ENCODE measurements around the gene CHCHD10. TPM values are rescaled to one million over a fixed set of nuclear protein-coding genes. Genes with fewer than 3 reads are reported as not detected.

CHCHD10 gene
- total RNA-seq, 2 experiments from 2014 or later: 190 to 191 TPM

DNA sequence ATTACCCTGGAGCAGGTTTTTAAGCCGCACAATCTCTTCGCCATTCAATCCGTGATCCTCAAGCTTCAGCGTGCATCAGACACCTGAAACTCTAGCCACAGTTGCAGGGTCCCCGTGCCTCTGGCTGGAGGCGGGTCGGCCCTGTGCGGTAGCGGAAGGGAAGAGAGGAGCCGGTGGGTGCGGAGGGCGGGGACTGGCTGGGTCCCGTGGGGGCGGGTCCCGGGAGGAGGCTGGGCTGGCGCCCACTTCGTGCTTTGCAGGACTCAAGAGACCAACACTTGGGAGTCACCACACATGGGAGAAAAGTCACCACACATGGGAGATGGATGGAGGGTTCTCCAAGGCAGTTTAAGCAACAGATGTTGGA, 4.2 kb downstream of the CHCHD10 start:
- Mint-ChIP-seq H3K4me3 (peak overlapping the region; percentile 66), H3K27me3 (ENCODE audit: low read depth) (no peaks in the 10 kb centered on the region), H3K9me3 (no peaks in the 10 kb centered on the region), H3K4me1 (ENCODE audit: low read depth) (peaks cover 34% of the 10 kb centered on the region), H3K27ac (peak overlapping the region; percentile 50), H3K36me3 (ENCODE audit: low read depth) (peaks cover 13% of the 10 kb centered on the region)
- CTCF ChIA-PET: interaction anchor here (0.8 to 1.7 kb wide), 2 partner anchors 25 to 43 kb away, joined by 3 to 6 read pairs; no protein-coding TSS in a partner anchor
- DNase-seq: peak; percentile 64
- intact Hi-C loops (cut with micrococcal nuclease): no loop called here

DNA sequence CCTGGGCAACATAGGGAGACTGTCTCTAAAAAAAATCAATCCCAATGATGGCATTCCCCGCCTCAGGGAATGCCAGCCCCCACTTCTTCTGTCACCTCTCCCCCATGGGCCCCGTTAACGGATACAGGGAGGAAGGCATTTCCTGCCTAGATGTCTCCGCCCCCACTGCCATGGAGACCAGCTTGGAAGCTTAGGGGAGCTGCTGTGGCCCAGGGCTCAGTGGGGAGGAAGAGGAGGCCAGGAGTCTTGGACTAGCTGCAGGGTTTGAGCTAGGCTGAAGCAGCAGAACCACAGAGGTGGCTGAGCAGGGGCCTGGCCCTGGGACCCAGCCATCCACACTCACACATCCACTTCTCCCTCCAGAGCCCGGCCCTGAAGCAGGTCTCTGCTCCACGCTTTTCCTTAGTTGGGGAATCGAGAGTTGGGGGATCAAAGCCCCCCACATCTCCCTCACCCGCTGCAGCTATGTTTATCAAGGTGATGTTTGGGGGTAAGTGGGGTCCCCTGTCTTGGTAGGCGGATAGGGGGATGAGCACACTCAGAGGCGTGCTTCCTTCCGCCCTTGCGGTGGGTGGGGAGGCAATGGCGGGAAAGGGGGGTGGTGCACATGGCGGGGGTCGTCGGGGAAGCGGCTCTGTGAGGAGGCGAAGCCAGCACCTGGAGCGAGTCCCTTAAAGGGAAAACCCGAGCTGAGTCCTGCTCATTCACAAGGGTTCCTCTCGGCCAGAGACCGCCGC, 4.8 kb downstream of the CHCHD10 start, which contains the start of gene C22orf15:
TSS of gene C22orf15 (plus strand) at position 149 of the 737 bp plus-strand sequence. CDS start at position 466, 317 bp downstream.
- H3K4me1 Mint-ChIP-seq (ENCODE audit: low read depth): peaks cover 34% of the 10 kb centered on the region
- no peaks in the 10 kb centered on the region for H3K9me3 Mint-ChIP-seq
- CTCF ChIA-PET: interaction anchor here (1.7 kb wide), 1 partner anchor 26 kb away, joined by 6 read pairs; no protein-coding TSS in a partner anchor
- intact Hi-C loops (cut with micrococcal nuclease): no loop called here
- peak; percentile 44 for DNase-seq
- H3K4me3 Mint-ChIP-seq: peak within 1 kb of the TSS; percentile 66
- H3K36me3 Mint-ChIP-seq (ENCODE audit: low read depth): peaks cover 13% of the 10 kb centered on the region
- H3K27me3 Mint-ChIP-seq (ENCODE audit: low read depth): no peaks in the 10 kb centered on the region
- H3K27ac Mint-ChIP-seq: peak within 1 kb of the TSS; percentile 50

DNA sequence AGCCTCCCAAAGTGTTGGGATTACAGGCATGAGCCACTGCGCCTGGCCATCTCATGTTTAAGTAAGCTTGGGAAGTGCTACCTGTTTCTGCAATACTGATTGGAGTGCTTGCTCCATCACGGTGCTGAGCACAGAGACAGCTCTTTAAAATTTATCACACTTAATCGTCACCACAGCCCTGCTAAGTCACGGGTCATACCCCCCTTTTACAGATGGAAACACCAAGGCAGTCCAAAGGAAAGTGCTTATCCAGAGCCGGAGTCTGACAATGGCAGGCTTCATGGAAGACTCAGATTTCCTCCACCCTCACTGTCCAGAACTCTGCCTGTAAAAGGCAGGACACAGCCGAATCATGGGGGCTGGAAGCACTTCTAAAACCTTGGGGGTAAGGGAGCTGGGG, 7.7 kb downstream of the CHCHD10 start:
- Mint-ChIP-seq H3K9me3 (no peaks in the 10 kb centered on the region), H3K27ac (no peak overlapping the region), H3K36me3 (ENCODE audit: low read depth) (peaks cover 5% of the 10 kb centered on the region), H3K4me1 (ENCODE audit: low read depth) (peaks cover 23% of the 10 kb centered on the region), H3K27me3 (ENCODE audit: low read depth) (no peaks in the 10 kb centered on the region), H3K4me3 (no peak overlapping the region)
- CTCF ChIA-PET: interaction anchor here (0.9 kb wide), 1 partner anchor 10 kb away, joined by 4 read pairs; the partner anchor contains the start of gene ZNF70
- intact Hi-C loops (cut with micrococcal nuclease): no loop called here
- no peak for DNase-seq

DNA sequence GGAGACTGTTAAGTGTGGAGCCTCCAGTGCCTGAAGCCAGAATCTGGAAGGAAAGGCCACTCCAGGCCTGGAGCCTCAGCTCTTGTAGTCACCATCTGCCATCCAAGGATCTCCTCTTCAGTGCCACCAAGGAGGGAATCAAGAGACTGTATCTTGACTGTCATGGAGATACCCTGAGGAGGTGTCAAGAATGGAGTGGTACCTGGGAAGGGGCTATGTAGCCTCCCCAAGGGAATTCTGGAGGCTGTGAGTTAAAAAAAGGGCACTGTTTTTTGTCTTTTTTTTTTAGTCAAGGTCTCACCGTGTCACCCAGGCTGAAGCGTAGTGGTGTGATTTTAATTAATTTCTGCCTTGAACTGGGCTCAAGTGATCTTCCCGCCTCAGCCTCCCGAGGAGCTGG, 8.2 kb downstream of the CHCHD10 start:
- intact Hi-C loops (cut with micrococcal nuclease): no loop called here
- no peaks in the 10 kb centered on the region for H3K27me3 Mint-ChIP-seq (ENCODE audit: low read depth)
- no peak for DNase-seq
- H3K4me3 Mint-ChIP-seq: no peak overlapping the region
- H3K9me3 Mint-ChIP-seq: no peaks in the 10 kb centered on the region
- H3K27ac Mint-ChIP-seq: no peak overlapping the region
- peaks cover 18% of the 10 kb centered on the region for H3K4me1 Mint-ChIP-seq (ENCODE audit: low read depth)
- H3K36me3 Mint-ChIP-seq (ENCODE audit: low read depth): peaks cover 3% of the 10 kb centered on the region
- CTCF ChIA-PET: interaction anchor here (0.6 to 0.9 kb wide), 3 partner anchors 9 to 100 kb away, joined by 3 to 4 read pairs (median 3); partner anchors contain the start of gene ZNF70

DNA sequence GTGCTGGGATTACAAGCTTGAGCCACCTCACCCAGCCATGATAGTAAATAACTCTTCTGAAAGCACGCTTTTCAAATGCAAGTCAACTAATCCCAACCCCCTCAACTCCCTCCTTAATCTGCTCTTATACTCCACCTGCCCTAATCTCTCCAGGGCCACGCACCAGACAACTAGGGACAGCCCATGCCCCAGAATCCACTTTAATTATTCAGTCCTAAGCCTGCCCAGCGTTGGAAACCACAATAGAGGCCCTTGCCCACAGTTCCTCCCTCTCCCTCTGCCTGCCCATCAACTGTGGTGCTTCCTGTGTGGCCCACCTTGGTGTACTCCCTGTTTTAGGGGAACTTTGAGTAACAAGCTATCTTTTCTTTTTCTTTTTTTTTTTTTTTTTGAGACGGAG, 10.9 kb downstream of the CHCHD10 start:
- H3K4me1 Mint-ChIP-seq (ENCODE audit: low read depth): peaks cover 1% of the 10 kb centered on the region
- H3K27me3 Mint-ChIP-seq (ENCODE audit: low read depth): no peaks in the 10 kb centered on the region
- CTCF ChIA-PET: no interaction called here
- no peak for DNase-seq
- no peak overlapping the region for H3K4me3 Mint-ChIP-seq
- H3K36me3 Mint-ChIP-seq (ENCODE audit: low read depth): no peaks in the 10 kb centered on the region
- no peaks in the 10 kb centered on the region for H3K9me3 Mint-ChIP-seq
- no peak overlapping the region for H3K27ac Mint-ChIP-seq
- intact Hi-C loops (cut with micrococcal nuclease): no loop called here

DNA sequence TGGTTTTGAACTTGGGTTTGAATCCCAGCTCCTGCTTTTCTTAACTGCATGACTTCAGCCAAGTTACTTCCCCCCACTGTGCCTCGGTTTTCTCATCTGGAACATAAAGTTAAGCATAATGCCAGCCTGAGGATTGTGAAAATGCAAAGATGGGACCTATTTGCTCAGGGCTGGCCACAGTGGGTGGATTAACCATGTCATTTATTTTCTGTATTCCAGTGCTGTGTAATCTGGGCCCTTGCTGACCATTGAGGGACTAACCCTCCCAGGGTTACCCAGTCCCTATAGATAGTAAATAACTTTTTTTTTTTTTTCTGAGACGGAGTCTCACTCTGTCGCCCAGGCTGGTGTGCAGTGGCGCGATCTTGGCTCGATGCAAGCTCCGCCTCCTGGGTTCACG, 12.1 kb downstream of the CHCHD10 start:
- intact Hi-C loops (cut with micrococcal nuclease): no loop called here

DNA sequence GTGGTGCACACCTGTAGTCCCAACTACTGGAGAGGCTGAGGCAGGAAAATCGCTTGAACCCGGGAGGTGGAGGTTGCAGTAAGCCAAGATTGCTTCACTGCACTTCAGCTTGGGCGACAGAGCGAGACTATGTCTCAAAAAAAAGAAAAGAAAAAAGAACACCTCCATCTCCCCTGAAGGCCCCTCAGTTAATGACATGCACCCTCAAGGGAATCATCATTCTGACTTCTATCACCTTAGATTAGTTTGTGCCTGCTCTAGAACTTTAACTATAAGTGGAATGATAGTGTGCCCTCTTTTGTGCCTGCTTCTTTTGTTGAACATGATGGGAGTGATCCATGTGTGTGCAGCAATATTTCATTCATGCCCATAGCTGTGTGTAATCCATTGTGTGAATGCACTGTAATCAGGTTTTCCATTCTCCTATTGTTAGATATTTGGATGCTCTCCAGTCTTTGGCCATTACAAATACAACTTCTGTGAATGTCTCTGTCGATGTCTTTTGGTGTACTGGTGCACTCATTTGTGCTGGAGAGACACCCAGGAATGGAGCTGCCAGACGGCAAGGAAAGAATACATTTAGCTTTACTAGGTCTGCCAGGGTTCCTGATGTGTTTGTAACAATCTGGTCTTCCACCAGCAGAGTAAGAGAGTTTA, 12.7 kb downstream of the CHCHD10 start:
- no peaks in the 10 kb centered on the region for H3K9me3 Mint-ChIP-seq
- H3K36me3 Mint-ChIP-seq (ENCODE audit: low read depth): no peaks in the 10 kb centered on the region
- intact Hi-C loops (cut with micrococcal nuclease): no loop called here
- H3K27ac Mint-ChIP-seq: no peak overlapping the region
- H3K27me3 Mint-ChIP-seq (ENCODE audit: low read depth): no peaks in the 10 kb centered on the region
- CTCF ChIA-PET: interaction anchor here (1.2 kb wide), 1 partner anchor 16 kb away, joined by 7 read pairs; no protein-coding TSS in a partner anchor
- peaks cover 7% of the 10 kb centered on the region for H3K4me1 Mint-ChIP-seq (ENCODE audit: low read depth)
- no peak for DNase-seq
- H3K4me3 Mint-ChIP-seq: no peak overlapping the region

More for the DNA sequence above, 12.1 kb downstream of the CHCHD10 start:
- Mint-ChIP-seq H3K4me3 (no peak overlapping the region), H3K9me3 (no peaks in the 10 kb centered on the region), H3K27ac (no peak overlapping the region), H3K4me1 (ENCODE audit: low read depth) (peaks cover 1% of the 10 kb centered on the region), H3K36me3 (ENCODE audit: low read depth) (no peaks in the 10 kb centered on the region), H3K27me3 (ENCODE audit: low read depth) (no peaks in the 10 kb centered on the region)
- DNase-seq: no peak
- CTCF ChIA-PET: interaction anchor here (1.2 kb wide), 1 partner anchor 15 kb away, joined by 7 read pairs; no protein-coding TSS in a partner anchor

DNA sequence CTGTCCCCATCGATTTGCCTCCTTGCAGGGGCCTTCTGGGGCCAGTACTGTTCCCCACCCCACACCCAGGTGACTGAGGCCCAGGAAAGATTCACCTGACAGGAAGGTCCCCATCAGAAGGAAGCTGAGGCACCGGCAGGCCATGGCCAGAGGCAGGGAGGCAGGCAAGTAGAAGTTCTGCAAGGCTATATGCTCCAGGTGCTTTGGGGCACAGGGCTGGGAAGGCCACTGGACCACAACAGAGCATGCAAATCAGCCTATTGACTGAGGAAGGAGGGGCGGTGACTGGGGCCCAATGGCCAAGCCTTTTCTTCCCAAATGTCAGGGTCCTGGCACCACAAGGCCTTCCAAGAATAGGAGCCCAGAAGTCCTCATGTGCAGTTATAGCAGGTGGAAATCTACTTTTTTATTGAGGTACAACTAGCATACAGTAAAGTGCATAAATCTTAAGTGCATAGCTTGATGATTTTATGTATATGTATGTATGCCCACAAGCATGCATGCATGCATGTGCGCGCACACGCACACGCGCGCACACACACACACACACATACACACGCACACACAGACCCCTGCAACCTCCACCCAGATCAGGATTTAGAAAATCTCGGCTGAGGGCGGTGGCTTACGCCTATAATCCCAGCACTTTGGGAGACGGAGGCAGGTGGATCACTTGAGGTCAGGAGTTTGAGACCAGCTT, 13.4 kb downstream of the CHCHD10 start, which contains the start of gene VPREB3:
TSS of gene VPREB3 (minus strand) at position 206 of the 700 bp plus-strand sequence. CDS start at position 144, 62 bp downstream.
- Mint-ChIP-seq H3K9me3 (no peaks in the 10 kb centered on the region), H3K36me3 (ENCODE audit: low read depth) (no peaks in the 10 kb centered on the region), H3K27ac (no peak within 1 kb of the TSS), H3K4me1 (ENCODE audit: low read depth) (peaks cover 11% of the 10 kb centered on the region), H3K27me3 (ENCODE audit: low read depth) (no peaks in the 10 kb centered on the region), H3K4me3 (no peak within 1 kb of the TSS)
- DNase-seq: no peak
- CTCF ChIA-PET: interaction anchor here (1.2 kb wide), 1 partner anchor 16 kb away, joined by 7 read pairs; no protein-coding TSS in a partner anchor
- intact Hi-C loops (cut with micrococcal nuclease): no loop called here

DNA sequence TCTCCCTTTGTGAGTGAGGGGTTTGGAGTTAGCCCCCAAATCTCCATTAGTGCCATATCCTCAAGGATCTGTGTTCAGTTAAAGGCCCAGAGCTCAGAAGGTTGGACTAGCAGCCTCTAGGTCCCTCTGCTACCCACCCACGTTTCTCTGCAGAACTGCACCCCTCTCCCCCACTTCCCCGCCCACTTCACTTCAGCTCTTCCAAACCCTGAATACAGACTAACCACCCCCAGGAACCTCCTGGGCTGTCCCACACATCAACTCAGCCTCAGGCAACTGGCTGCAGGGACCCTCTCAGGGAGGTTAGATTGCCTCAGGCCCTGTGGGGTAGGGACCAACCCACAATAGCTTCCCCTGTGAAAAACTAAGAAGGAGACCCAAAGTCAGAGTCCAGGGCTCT, 14.4 kb downstream of the CHCHD10 start:
- intact Hi-C loops (cut with micrococcal nuclease): loop anchor here (2.0 kb wide), 1 partner anchor 13 kb away; the partner anchor contains the start of gene CHCHD10
- peaks cover 11% of the 10 kb centered on the region for H3K4me1 Mint-ChIP-seq (ENCODE audit: low read depth)
- CTCF ChIA-PET: no interaction called here

DNA sequence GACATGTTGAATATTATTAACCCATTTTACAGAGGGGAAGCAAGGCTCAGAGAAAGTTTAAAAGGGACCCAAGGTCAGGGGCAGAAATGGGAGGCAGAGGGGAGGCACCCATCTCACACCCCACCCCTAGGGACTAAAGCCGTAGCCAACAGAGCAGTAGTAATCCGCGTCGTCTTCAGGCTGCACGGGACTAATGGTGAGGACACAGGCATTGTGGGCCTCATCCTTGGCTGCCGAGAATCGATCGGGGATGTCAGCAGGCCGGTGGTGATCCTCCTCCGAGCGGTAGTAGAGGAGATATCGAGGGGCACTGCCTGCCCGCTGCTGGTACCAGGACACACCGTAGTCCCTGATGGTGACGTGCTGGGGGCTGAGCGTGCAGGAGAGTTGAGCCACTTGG, 15.0 kb downstream of the CHCHD10 start:
- intact Hi-C loops (cut with micrococcal nuclease): loop anchor here (2.0 kb wide), 1 partner anchor 14 kb away; the partner anchor contains the start of gene CHCHD10
- Mint-ChIP-seq H3K27me3 (ENCODE audit: low read depth) (no peaks in the 10 kb centered on the region), H3K27ac (no peak overlapping the region), H3K4me1 (ENCODE audit: low read depth) (peaks cover 11% of the 10 kb centered on the region), H3K4me3 (peak overlapping the region; percentile 60), H3K36me3 (ENCODE audit: low read depth) (no peaks in the 10 kb centered on the region), H3K9me3 (no peaks in the 10 kb centered on the region)
- CTCF ChIA-PET: no interaction called here
- DNase-seq: no peak

More for the DNA sequence above, 14.4 kb downstream of the CHCHD10 start:
- H3K27me3 Mint-ChIP-seq (ENCODE audit: low read depth): no peaks in the 10 kb centered on the region
- no peak for DNase-seq
- H3K36me3 Mint-ChIP-seq (ENCODE audit: low read depth): no peaks in the 10 kb centered on the region
- no peak overlapping the region for H3K27ac Mint-ChIP-seq
- H3K4me3 Mint-ChIP-seq: no peak overlapping the region
- no peaks in the 10 kb centered on the region for H3K9me3 Mint-ChIP-seq

DNA sequence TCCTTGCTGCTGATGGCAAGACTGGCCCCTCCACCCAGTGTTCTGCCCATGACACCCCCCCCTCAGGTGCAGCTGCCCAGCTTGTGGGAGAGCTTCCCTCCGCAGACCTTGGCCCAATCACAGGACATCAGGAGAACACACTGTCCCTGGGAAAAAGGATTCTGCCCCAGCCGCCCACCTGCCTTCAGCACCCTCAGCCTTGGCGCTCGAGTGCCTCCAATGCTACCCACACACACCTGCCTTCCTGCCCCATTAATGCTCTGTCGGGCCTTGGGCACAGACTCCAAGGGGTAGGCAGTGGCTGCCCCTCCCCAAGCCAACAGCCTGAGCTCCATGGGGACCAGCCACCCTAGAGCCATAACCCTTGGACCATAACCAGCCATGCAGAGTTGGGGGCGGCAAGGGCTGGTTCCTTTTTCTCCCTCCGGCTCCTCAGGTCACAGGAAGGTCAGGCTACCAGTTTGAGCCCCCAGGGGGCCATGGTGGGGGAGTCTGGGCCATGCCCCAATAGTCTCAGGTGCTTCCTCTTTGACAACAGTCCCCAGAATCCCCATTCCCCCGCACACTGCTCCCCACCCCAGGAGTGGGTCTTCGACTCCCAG, 15.6 kb downstream of the CHCHD10 start:
- CTCF ChIA-PET: no interaction called here
- Mint-ChIP-seq H3K36me3 (ENCODE audit: low read depth) (no peaks in the 10 kb centered on the region), H3K27ac (no peak overlapping the region), H3K9me3 (no peaks in the 10 kb centered on the region), H3K4me3 (peak overlapping the region; percentile 60), H3K4me1 (ENCODE audit: low read depth) (peaks cover 11% of the 10 kb centered on the region), H3K27me3 (ENCODE audit: low read depth) (no peaks in the 10 kb centered on the region)
- no peak for DNase-seq
- intact Hi-C loops (cut with micrococcal nuclease): loop anchor here (2.0 kb wide), 1 partner anchor 15 kb away; the partner anchor contains the start of gene CHCHD10

All from activated naive CD4-positive, alpha-beta T cell treated with anti-CD3 and anti-CD28 coated beads for 36 hours (primary cell).